H9 (cell line): Measurements from ENCODE around the gene PARD3. TPM values are rescaled to one million over a fixed set of nuclear protein-coding genes. Genes with fewer than 3 reads are reported as not detected.

Experiments
- DNase-seq: peaks from one replicate; pipeline ENCODE4 v3.0.0-alpha.2; 2017
- H2AFZ ChIP-seq: one replicate; pipeline ENCODE4 v1.6.1; 2013; ENCODE audit warnings: mild to moderate bottlenecking, low read length, control low read depth, moderate library complexity
- H2AK5ac ChIP-seq: 2 replicates; pipeline ENCODE4 v1.6.1; 2013; ENCODE audit warnings: low read length, control low read depth, mixed read lengths; ENCODE audit not compliant: insufficient read length
- H2BK120ac ChIP-seq: one replicate; pipeline ENCODE4 v1.6.1; 2013; ENCODE audit warnings: low read depth, mild to moderate bottlenecking, low read length, control low read depth, inconsistent platforms; ENCODE audit not compliant: poor library complexity, severe bottlenecking
- H2BK12ac ChIP-seq: 2 replicates; pipeline ENCODE4 v1.6.1; 2013; ENCODE audit warnings: low read length, control low read depth, mixed read lengths, low read depth; ENCODE audit not compliant: insufficient read length
- H2BK15ac ChIP-seq: 2 replicates; pipeline ENCODE4 v1.6.1; 2013; ENCODE audit warnings: low read depth, low read length, control low read depth
- H2BK20ac ChIP-seq: one replicate; pipeline ENCODE4 v1.6.1; 2013; ENCODE audit warnings: low read depth, mild to moderate bottlenecking, low read length, control low read depth, inconsistent platforms; ENCODE audit not compliant: poor library complexity, severe bottlenecking
- H2BK5ac ChIP-seq: 2 replicates; pipeline ENCODE4 v1.6.1; 2013; ENCODE audit warnings: low read length, control low read depth, mixed read lengths; ENCODE audit not compliant: insufficient read length
- H3K14ac ChIP-seq: 2 replicates; pipeline ENCODE4 v1.6.1; 2013; ENCODE audit warnings: low read length, control low read depth; ENCODE audit not compliant: insufficient read depth
- H3K18ac ChIP-seq: 2 replicates; pipeline ENCODE4 v1.6.1; 2013; ENCODE audit warnings: low read depth, mild to moderate bottlenecking, mixed read lengths, low read length, control low read depth; ENCODE audit not compliant: insufficient read length
- H3K23ac ChIP-seq: 2 replicates; pipeline ENCODE4 v1.6.1; 2013; ENCODE audit warnings: low read length, control low read depth, mixed read lengths, low read depth; ENCODE audit not compliant: insufficient read length
- H3K23me2 ChIP-seq: 2 replicates; pipeline ENCODE4 v1.6.1; 2013; ENCODE audit warnings: low read depth, mild to moderate bottlenecking, mixed read lengths, low read length, control low read depth; ENCODE audit not compliant: insufficient read length, poor library complexity, severe bottlenecking
- H3K27ac ChIP-seq: 2 replicates; pipeline ENCODE4 v1.5.1; 2013; ENCODE audit warnings: low read length, control low read depth, mixed read lengths, low read depth; ENCODE audit not compliant: insufficient read length
- H3K27me3 ChIP-seq: 2 replicates; pipeline ENCODE4 v1.6.1; 2013; ENCODE audit warnings: low read length, control low read depth, inconsistent platforms; ENCODE audit not compliant: insufficient read depth
- H3K4ac ChIP-seq: 2 replicates; pipeline ENCODE4 v1.6.1; 2013; ENCODE audit warnings: low read depth, mild to moderate bottlenecking, control low read depth, inconsistent platforms, low read length, moderate library complexity
- H3K4me1 ChIP-seq: 2 replicates; pipeline ENCODE4 v1.6.1; 2013; ENCODE audit warnings: low read length, control low read depth, inconsistent platforms; ENCODE audit not compliant: insufficient read depth
- H3K4me2 ChIP-seq: 2 replicates; pipeline ENCODE4 v1.6.1; 2013; ENCODE audit warnings: low read length, control low read depth, mixed read lengths; ENCODE audit not compliant: insufficient read length, insufficient read depth
- H3K56ac ChIP-seq: 2 replicates; pipeline ENCODE4 v1.6.1; 2013; ENCODE audit warnings: low read depth, mild to moderate bottlenecking, mixed read lengths, low read length, control low read depth; ENCODE audit not compliant: insufficient read length
- H3K79me1 ChIP-seq: 2 replicates; pipeline ENCODE4 v1.6.1; 2013; ENCODE audit warnings: low read depth, mild to moderate bottlenecking, moderate library complexity, low read length, control low read depth, inconsistent platforms; ENCODE audit not compliant: insufficient read depth, poor library complexity, severe bottlenecking
- H3K79me2 ChIP-seq: 2 replicates; pipeline ENCODE4 v1.6.1; 2013; ENCODE audit warnings: low read length, control low read depth, inconsistent platforms; ENCODE audit not compliant: insufficient read depth
- H3K9ac ChIP-seq: 2 replicates; pipeline ENCODE4 v1.6.1; 2013; ENCODE audit warnings: low read length, control low read depth, mixed read lengths; ENCODE audit not compliant: insufficient read length; ENCODE audit errors: extremely low read depth
- H3K9me3 ChIP-seq: one replicate; pipeline ENCODE4 v1.6.1; 2013; ENCODE audit warnings: low read depth, low read length, inconsistent platforms; ENCODE audit not compliant: control insufficient read depth
- H3T11ph ChIP-seq: one replicate; pipeline ENCODE4 v1.6.1; 2013; ENCODE audit warnings: mild to moderate bottlenecking, low read length, control low read depth, inconsistent platforms
- H4K20me1 ChIP-seq: one replicate; pipeline ENCODE4 v1.6.1; 2013; ENCODE audit not compliant: control insufficient read depth, insufficient read length, insufficient read depth
- H4K5ac ChIP-seq: 2 replicates; pipeline ENCODE4 v1.6.1; 2013; ENCODE audit warnings: low read depth, mild to moderate bottlenecking, mixed read lengths, low read length, control low read depth; ENCODE audit not compliant: insufficient read length
- H4K8ac ChIP-seq: replicated peaks from 2 replicates; pipeline ENCODE4 v1.6.1; 2013; ENCODE audit warnings: low read length, control low read depth, mixed read lengths, low read depth; ENCODE audit not compliant: insufficient read length
- H4K91ac ChIP-seq: 2 replicates; pipeline ENCODE4 v1.6.1; 2013; ENCODE audit warnings: low read depth, mild to moderate bottlenecking, moderate library complexity, mixed read lengths, low read length, control low read depth; ENCODE audit not compliant: insufficient read length
- H3K27ac Mint-ChIP-seq, 3 experiments: 2 replicates in 2 of 3; 3 replicates in 1 of 3; pipeline ENCODE4 v1.8.0; 2020 to 2021; ENCODE audit warnings: mixed read lengths in 3 of 3, mild to moderate bottlenecking in 1 of 3, moderate library complexity in 1 of 3
- H3K27me3 Mint-ChIP-seq: 2 replicates; pipeline ENCODE4 v1.8.0; 2021; ENCODE audit warnings: low read depth, mild to moderate bottlenecking, moderate library complexity, mixed read lengths
- H3K36me3 Mint-ChIP-seq, 3 experiments: 2 replicates in 2 of 3; 3 replicates in 1 of 3; pipeline ENCODE4 v1.8.0; 2020 to 2021; ENCODE audit warnings: low read depth in 3 of 3, mixed read lengths in 3 of 3; ENCODE audit not compliant: insufficient read depth in 1 of 3
- H3K4me1 Mint-ChIP-seq, 2 experiments: 2 replicates each; pipeline ENCODE4 v1.8.0; 2020; ENCODE audit warnings: mixed read lengths in 2 of 2
- H3K4me3 Mint-ChIP-seq, 2 experiments: 2 replicates in 1 of 2; 3 replicates in 1 of 2; pipeline ENCODE4 v1.8.0; 2020 to 2021; ENCODE audit warnings: mild to moderate bottlenecking in 2 of 2, mixed read lengths in 2 of 2, moderate library complexity in 1 of 2
- H3K9me3 Mint-ChIP-seq, 2 experiments: 2 replicates in 1 of 2; 3 replicates in 1 of 2; pipeline ENCODE4 v1.8.0; 2020; ENCODE audit warnings: mild to moderate bottlenecking in 2 of 2, mixed read lengths in 2 of 2, moderate library complexity in 1 of 2
- WGBS: extraction: QIAGEN DNeasy Blood & Tissue Kit; methylation state at CpG from one replicate; pipeline ENCODE4 v1.1.7; 2013; ENCODE audit warnings: missing lambda C conversion rate, low lambda C conversion rate, mixed read lengths; ENCODE audit not compliant: insufficient read length; ENCODE audit errors: extremely low coverage; 5-methylcytosine and 5-hydroxymethylcytosine counted together
- total RNA-seq: library from RNA; stranded (reverse); gene quantifications from 2 replicates; pipeline ENCODE4 v1.2.1, GENCODE V29; 2021
- TF ChIP-seq, protein P1 (sequence below): fragments of 200-600 bp; sonication (generic); conservative IDR thresholded peaks from 3 replicates; pipeline ENCODE4 v1.8.0; 2021; ENCODE audit warnings: antibody characterized with exemption, mild to moderate bottlenecking

PARD3 gene
- total RNA-seq, 1 experiment from 2014 or later = 44.7 TPM

DNA sequence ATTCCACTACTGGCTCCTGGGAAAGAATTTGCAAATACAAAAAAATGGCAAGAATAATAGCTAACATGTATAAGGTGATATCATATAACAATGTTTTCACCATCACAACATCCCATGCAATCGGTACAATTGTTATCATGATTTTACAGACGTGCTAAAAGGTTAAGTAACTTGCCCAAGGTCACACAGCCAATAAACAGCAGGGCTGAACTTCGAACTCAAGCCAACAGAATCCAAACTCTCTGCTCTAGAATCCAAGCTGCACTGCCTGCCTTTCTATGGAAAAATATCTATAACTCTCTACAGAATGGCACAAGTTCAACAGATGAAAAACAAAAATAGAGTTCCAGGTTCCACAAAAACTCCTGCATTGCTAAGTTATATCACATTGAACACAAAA lies 160.9 kb downstream of the PARD3 start:
- Histone ChIP-seq H3K4me2 (no peak overlapping the region), H4K20me1 (no peaks in the 10 kb centered on the region), H3K27me3 (no peaks in the 10 kb centered on the region), H3K4me1 (peaks cover 26% of the 10 kb centered on the region), H3K56ac (no peak overlapping the region), H3K18ac (no peak overlapping the region), H2AK5ac (no peak overlapping the region), H3K14ac (no peak overlapping the region), H4K5ac (no peak overlapping the region), H2BK120ac (no peak overlapping the region), H4K8ac (no peak overlapping the region), H3K79me1 (peaks cover 5% of the 10 kb centered on the region), H3K23ac (no peak overlapping the region), H4K91ac (no peak overlapping the region), H3K23me2 (no peaks in the 10 kb centered on the region), H3K79me2 (peaks cover 6% of the 10 kb centered on the region; the same call in 1 of the 2 replicates), H2BK20ac (no peak overlapping the region), H2BK15ac (no peak overlapping the region), H2AFZ (no peak overlapping the region), H3K9me3 (no peaks in the 10 kb centered on the region), H3K9ac (no peak overlapping the region), H3K4ac (no peak overlapping the region), H2BK12ac (no peak overlapping the region), H3T11ph (no peak overlapping the region), H3K27ac (no peak overlapping the region), H2BK5ac (no peak overlapping the region)
- H3K27me3 Mint-ChIP-seq = no peaks in the 10 kb centered on the region
- H3K4me1 Mint-ChIP-seq = peaks cover 65 to 71% of the 10 kb centered on the region in 2 experiments
- DNase-seq = no peak
- no peak overlapping the region; a peak in 1 of 5 replicates for H3K4me3 Mint-ChIP-seq
- no peaks in the 10 kb centered on the region for H3K36me3 Mint-ChIP-seq
- H3K9me3 Mint-ChIP-seq = no peaks in the 10 kb centered on the region
- TF ChIP-seq, protein P1, sequence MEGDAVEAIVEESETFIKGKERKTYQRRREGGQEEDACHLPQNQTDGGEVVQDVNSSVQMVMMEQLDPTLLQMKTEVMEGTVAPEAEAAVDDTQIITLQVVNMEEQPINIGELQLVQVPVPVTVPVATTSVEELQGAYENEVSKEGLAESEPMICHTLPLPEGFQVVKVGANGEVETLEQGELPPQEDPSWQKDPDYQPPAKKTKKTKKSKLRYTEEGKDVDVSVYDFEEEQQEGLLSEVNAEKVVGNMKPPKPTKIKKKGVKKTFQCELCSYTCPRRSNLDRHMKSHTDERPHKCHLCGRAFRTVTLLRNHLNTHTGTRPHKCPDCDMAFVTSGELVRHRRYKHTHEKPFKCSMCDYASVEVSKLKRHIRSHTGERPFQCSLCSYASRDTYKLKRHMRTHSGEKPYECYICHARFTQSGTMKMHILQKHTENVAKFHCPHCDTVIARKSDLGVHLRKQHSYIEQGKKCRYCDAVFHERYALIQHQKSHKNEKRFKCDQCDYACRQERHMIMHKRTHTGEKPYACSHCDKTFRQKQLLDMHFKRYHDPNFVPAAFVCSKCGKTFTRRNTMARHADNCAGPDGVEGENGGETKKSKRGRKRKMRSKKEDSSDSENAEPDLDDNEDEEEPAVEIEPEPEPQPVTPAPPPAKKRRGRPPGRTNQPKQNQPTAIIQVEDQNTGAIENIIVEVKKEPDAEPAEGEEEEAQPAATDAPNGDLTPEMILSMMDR = no peak
- H3K27ac Mint-ChIP-seq = peak overlapping the region in 1 of 3 experiments; percentile 50; a peak in 1 of 7 replicates
- no CpG with 5 or more reads among the region's 3 CpGs for whole genome bisulfite sequencing
